AG04450 (cell line): ENCODE measurements around the gene GJC3. TPM values are rescaled to one million over a fixed set of nuclear protein-coding genes. Genes with fewer than 3 reads are reported as not detected.
"Not testable (repeated sequence)": the region's sequence is repeated elsewhere in the genome, so short reads cannot be mapped to it uniquely, and the experiment has no call there.

Experiments
- CTCF ChIA-PET: fragments of 300-600, 350-600 bp; formaldehyde crosslinking; extraction: SDS; loops from one replicate; lab custom pipeline; 2022; ENCODE audit warnings: antibody characterized with exemption, inconsistent platforms; lab: Charles Lee
- POLR2A ChIA-PET: fragments of 350-600 bp; formaldehyde crosslinking; extraction: SDS; loops from one replicate; lab custom pipeline; 2021; ENCODE audit warnings: antibody characterized with exemption, inconsistent platforms; lab: Yijun Ruan, JAX
- DNase-seq: peaks from one replicate; pipeline ENCODE4 v3.0.0-alpha.2; 2011; ENCODE audit warnings: low read depth, low spot score
- H3K27ac ChIP-seq: one replicate; pipeline ENCODE4 v1.5.1; 2012; ENCODE audit warnings: low read depth, low read length, control low read depth
- H3K27me3 ChIP-seq: one replicate; pipeline ENCODE4 v1.6.0; 2012; ENCODE audit warnings: low read length; ENCODE audit not compliant: control insufficient read depth, insufficient read depth
- H3K4me3 ChIP-seq: 2 replicates; pipeline ENCODE4 v1.5.1; 2011; ENCODE audit warnings: mild to moderate bottlenecking, low read depth, low read length, control low read depth
- H3K9me3 ChIP-seq: 2 replicates; pipeline ENCODE4 v1.5.1; 2012; ENCODE audit warnings: low read length; ENCODE audit not compliant: control insufficient read depth, insufficient read depth
- polyA plus RNA-seq: library from polyadenylated mRNA; depleted of rRNA; stranded (reverse); fragments of >200 nt; gene quantifications from 2 replicates; pipeline ENCODE4 v1.2.3, GENCODE V29; 2011; rRNA removed
- small RNA-seq: library from RNA; depleted of rRNA; stranded (forward); fragments of <200 nt; gene quantifications from one replicate; pipeline ENCODE3, GENCODE V24; 2012; ENCODE audit warnings: low read depth; ENCODE audit not compliant: insufficient read length
- TF ChIP-seq, protein P1 (sequence below): IDR thresholded peaks from 2 replicates; pipeline ENCODE4 v1.5.1; 2011; ENCODE audit warnings: low read depth, low read length, control low read depth, inconsistent platforms

The GJC3 gene
- polyA plus RNA-seq, 1 experiment: not detected

DNA sequence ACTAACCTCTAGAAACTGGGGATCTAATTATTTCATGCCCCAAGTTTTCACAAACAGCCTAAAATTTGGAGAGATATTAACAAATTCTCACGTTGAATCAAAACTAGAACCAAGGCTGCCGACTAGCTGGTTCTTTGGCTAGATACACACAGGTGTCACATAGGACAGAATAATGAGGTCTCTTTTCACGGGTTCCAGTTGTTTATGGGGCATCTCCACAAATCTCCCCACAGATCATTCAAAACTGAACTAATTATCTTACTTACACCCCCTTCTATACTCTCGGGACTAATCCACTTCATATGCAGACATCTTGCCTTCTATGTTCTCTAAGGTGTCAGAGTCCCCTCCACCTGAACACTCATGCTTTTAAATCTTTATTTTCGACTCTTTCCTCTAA, 36.1 kb downstream of the GJC3 start:
- CTCF ChIA-PET: interaction anchor here (0.7 kb wide), 1 partner anchor 1052 kb away, joined by 3 read pairs; no protein-coding TSS in a partner anchor
- POLR2A ChIA-PET: no interaction called here
- H3K27ac ChIP-seq: no peak overlapping the region
- no peak overlapping the region for H3K4me3 ChIP-seq
- H3K9me3 ChIP-seq: no peaks in the 10 kb centered on the region; the same call in 1 of the 2 replicates
- TF ChIP-seq, protein P1, sequence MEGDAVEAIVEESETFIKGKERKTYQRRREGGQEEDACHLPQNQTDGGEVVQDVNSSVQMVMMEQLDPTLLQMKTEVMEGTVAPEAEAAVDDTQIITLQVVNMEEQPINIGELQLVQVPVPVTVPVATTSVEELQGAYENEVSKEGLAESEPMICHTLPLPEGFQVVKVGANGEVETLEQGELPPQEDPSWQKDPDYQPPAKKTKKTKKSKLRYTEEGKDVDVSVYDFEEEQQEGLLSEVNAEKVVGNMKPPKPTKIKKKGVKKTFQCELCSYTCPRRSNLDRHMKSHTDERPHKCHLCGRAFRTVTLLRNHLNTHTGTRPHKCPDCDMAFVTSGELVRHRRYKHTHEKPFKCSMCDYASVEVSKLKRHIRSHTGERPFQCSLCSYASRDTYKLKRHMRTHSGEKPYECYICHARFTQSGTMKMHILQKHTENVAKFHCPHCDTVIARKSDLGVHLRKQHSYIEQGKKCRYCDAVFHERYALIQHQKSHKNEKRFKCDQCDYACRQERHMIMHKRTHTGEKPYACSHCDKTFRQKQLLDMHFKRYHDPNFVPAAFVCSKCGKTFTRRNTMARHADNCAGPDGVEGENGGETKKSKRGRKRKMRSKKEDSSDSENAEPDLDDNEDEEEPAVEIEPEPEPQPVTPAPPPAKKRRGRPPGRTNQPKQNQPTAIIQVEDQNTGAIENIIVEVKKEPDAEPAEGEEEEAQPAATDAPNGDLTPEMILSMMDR: no peak
- DNase-seq: no peak
- H3K27me3 ChIP-seq: no peaks in the 10 kb centered on the region

DNA sequence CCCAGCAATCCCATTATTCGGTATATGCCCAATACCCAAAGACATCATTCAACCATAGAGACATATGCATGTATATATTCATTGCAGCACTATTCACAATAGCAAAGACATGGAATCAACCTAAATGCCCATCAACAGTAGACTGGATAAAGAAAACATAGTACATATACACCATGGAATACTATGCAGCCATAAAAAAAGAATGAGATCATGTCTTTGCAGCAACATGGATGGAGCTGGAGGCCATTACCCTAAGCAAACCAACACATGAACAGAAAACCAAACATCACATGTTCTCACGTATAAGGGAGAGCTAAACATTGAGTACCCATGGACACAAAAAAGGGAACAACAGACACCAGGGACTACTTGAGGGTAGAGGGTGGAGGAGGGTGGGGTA, 39.1 kb downstream of the GJC3 start:
- H3K4me3 ChIP-seq, DNase-seq, H3K27me3 ChIP-seq, H3K9me3 ChIP-seq, CTCF ChIA-PET, H3K27ac ChIP-seq, POLR2A ChIA-PET: not testable (repeated sequence)

DNA sequence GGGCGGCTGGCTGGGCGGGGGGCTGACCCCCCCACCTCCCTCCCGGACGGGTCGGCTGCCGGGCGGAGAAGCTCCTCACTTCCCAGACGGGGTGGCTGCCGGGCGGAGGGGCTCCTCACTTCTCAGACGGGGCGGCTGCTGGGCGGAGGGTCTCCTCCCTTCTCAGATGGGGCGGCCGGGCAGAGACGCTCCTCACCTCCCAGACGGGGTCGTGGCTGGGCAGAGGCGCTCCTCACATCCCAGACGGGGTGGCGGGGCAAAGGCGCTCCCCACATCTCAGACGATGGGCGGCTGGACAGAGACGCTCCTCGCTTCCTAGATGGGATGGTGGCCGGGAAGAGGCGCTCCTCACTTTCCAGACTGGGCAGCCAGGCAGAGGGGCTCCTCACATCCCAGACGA, 41.1 kb downstream of the GJC3 start:
- CTCF ChIA-PET: not testable (repeated sequence)

DNA sequence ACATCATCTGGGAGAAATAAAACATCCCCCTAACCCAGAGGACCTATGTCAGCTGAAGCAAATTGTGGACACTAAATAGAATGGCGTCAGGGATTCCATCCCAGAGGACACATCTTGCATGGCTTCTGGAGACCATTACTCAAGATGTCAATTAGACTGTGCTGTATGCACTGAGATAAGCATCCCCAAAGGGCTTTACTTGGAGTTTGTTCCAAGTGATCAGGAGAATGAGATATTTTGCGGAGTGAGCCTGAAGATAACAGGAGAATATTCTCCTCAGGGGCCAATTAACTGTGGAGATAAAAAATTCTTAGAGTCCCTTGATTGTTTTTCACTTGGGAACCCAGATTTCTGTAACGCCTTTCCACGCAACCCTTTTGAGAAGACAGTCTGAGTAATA, 48.0 kb downstream of the GJC3 start:
- no peak overlapping the region for H3K27ac ChIP-seq
- DNase-seq: no peak
- TF ChIP-seq, protein P1: no peak
- H3K9me3 ChIP-seq: no peaks in the 10 kb centered on the region
- no peak overlapping the region for H3K4me3 ChIP-seq
- CTCF ChIA-PET: no interaction called here
- H3K27me3 ChIP-seq: no peaks in the 10 kb centered on the region
- POLR2A ChIA-PET: no interaction called here

More for the DNA sequence above, 41.1 kb downstream of the GJC3 start:
- H3K27ac ChIP-seq, H3K4me3 ChIP-seq, H3K9me3 ChIP-seq, H3K27me3 ChIP-seq, DNase-seq, POLR2A ChIA-PET: not testable (repeated sequence)

DNA sequence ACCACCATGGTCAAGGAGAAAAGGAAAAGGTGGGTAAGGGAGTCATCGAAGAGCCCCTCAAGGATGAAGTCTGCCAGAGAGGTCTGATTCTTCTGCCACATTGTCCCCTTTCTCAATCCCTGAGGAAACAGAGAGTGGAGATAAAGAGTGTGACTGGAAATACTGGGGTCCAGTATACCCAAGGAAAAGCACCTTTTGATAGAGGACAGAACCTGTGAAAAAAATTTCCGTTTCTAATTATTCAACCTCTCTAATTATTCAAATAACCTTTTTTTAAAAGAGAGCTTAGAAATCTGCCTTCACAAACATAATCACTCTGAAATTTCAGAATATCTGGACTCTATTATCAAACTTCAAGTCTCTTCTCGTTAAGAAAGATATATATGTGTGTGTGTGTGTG, 52.5 kb downstream of the GJC3 start, which contains the start of gene OR2AE1:
Gene OR2AE1, minus strand, starts transcription at position 101 of the 400 bp plus-strand sequence. Its CDS starts 0 bp downstream, at position 101.
- Histone ChIP-seq H3K4me3 (no peak within 1 kb of the TSS), H3K9me3 (no peaks in the 10 kb centered on the region), H3K27me3 (no peaks in the 10 kb centered on the region), H3K27ac (no peak within 1 kb of the TSS)
- ChIA-PET POLR2A (no interaction called here), CTCF (interaction anchor here (0.6 kb wide), 1 partner anchor 386 kb away, joined by 3 read pairs; no protein-coding TSS in a partner anchor)
- TF ChIP-seq, protein P1: no peak
- DNase-seq: no peak

DNA sequence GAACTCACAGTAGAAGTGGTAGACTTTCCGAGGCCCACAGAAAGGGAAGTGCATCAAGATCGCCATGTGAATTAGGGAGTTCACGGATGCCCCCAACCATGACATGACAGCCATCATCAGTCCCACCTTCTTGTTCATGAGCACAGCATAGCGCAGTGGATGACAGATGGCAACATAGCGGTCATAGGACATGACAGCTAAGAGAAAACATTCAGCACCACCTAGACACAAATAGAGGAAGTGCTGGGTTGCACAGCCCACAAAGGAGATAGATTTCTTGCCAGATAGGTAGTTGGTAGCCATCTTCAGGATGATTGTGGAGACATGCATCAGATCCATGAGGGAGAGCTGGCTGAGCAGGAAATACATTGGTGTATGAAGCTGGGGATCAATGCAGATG, 52.9 kb downstream of the GJC3 start:
- Histone ChIP-seq H3K9me3 (no peaks in the 10 kb centered on the region), H3K4me3 (no peak overlapping the region), H3K27me3 (no peaks in the 10 kb centered on the region), H3K27ac (no peak overlapping the region)
- POLR2A ChIA-PET: no interaction called here
- CTCF ChIA-PET: no interaction called here
- no peak for DNase-seq
- TF ChIP-seq, protein P1: no peak

Small RNA genes lying within 50 kb of the gene (small RNA-seq; reads per million reads assigned to genes)
- gene RF00019 (not detected), gene RF00561 (not detected)

Other genes with a start within 250 kb of the GJC3 start
- gene CYP3A5, start 249.6 kb downstream of the GJC3 start, polyA plus RNA-seq: 0.21 and 0.31 TPM in 2 replicates
- gene CYP3A7, start 194.4 kb downstream of the GJC3 start, polyA plus RNA-seq: 0.17 and 0.36 TPM in 2 replicates
- not detected in 2 replicates for gene CYP3A4, start 145.4 kb downstream of the GJC3 start, polyA plus RNA-seq
- gene CYP3A43, start 101.6 kb downstream of the GJC3 start, polyA plus RNA-seq: not detected in 2 replicates
- not detected in 2 replicates for gene OR2AE1, start 52.6 kb downstream of the GJC3 start, polyA plus RNA-seq
- 27.0 and 32.7 TPM in 2 replicates for gene TRIM4, start 10.1 kb downstream of the GJC3 start, polyA plus RNA-seq
- gene AZGP1, start 46.4 kb upstream of the GJC3 start, polyA plus RNA-seq: not detected in 2 replicates
- 36.8 and 42.7 TPM in 2 replicates for gene ZKSCAN1, start 86.0 kb upstream of the GJC3 start, polyA plus RNA-seq
- gene ZSCAN21, start 120.2 kb upstream of the GJC3 start, polyA plus RNA-seq: 13.9 and 15.2 TPM in 2 replicates
- gene ZNF3, start 152.1 kb upstream of the GJC3 start, polyA plus RNA-seq: 35.3 and 37.0 TPM in 2 replicates
- 265 and 308 TPM in 2 replicates for gene COPS6, start 159.3 kb upstream of the GJC3 start, polyA plus RNA-seq
- 39.5 and 44.2 TPM in 2 replicates for gene MCM7, start 171.8 kb upstream of the GJC3 start, polyA plus RNA-seq
- 25.4 and 26.1 TPM in 2 replicates for gene AP4M1, start 172.0 kb upstream of the GJC3 start, polyA plus RNA-seq
- 28.2 and 31.2 TPM in 2 replicates for gene TAF6, start 189.7 kb upstream of the GJC3 start, polyA plus RNA-seq
- gene CNPY4, start 190.0 kb upstream of the GJC3 start, polyA plus RNA-seq: 26.3 and 29.7 TPM in 2 replicates
- 0.55 and 0.56 TPM in 2 replicates for gene MBLAC1, start 197.3 kb upstream of the GJC3 start, polyA plus RNA-seq
- gene LAMTOR4, start 219.3 kb upstream of the GJC3 start, polyA plus RNA-seq: 122 and 160 TPM in 2 replicates
- 3.5 and 6.2 TPM in 2 replicates for gene TRAPPC14, start 229.1 kb upstream of the GJC3 start, polyA plus RNA-seq
- gene GAL3ST4, start 239.0 kb upstream of the GJC3 start, polyA plus RNA-seq: 14.4 and 16.0 TPM in 2 replicates
- 2.6 TPM in 2 replicates for gene GPC2, start 247.8 kb upstream of the GJC3 start, polyA plus RNA-seq
- gene STAG3, start 248.3 kb upstream of the GJC3 start, polyA plus RNA-seq: 0.15 and 0.22 TPM in 2 replicates